Tibial nerve (tissue), 4 donors: ENCODE data around the gene CAMSAP2. TPM values are rescaled to one million over a fixed set of nuclear protein-coding genes. Genes with fewer than 3 reads are reported as not detected.
A peak's percentile ranks its signal among the peaks of the same experiment; 100 is the strongest.

Experiments used
- DNase-seq, 2 donors: peaks; one replicate each; pipeline ENCODE4 v3.0.0-alpha.2; 2019; ENCODE audit warnings: low spot score in 2 of 2
- H3K27ac ChIP-seq, 4 donors: fragments of 200-600 bp; sonication (generic) in 3 of 4; one replicate each; pipeline ENCODE4 v1.5.1; 2017 to 2019; ENCODE audit warnings: mild to moderate bottlenecking in 1 of 4
- H3K27me3 ChIP-seq, 2 donors: fragments of 200-600 bp; sonication (generic) in 1 of 2; one replicate each; pipeline versions ENCODE4 v1.5.1 to v1.6.0; 2017 to 2019
- H3K36me3 ChIP-seq, 3 donors: fragments of 200-600 bp; sonication (generic); one replicate each; pipeline ENCODE4 v1.5.1; 2018 to 2019
- H3K4me1 ChIP-seq, 4 donors: fragments of 200-600 bp; sonication (generic) in 3 of 4; one replicate each; pipeline ENCODE4 v1.5.1; 2017 to 2019
- H3K4me3 ChIP-seq, 4 donors: fragments of 200-600 bp; sonication (generic) in 3 of 4; one replicate each; pipeline ENCODE4 v1.5.1; 2017 to 2019; ENCODE audit warnings: mild to moderate bottlenecking in 1 of 4, moderate library complexity in 1 of 4
- H3K9me3 ChIP-seq, 4 donors: fragments of 200-600 bp; sonication (generic) in 3 of 4; one replicate each; pipeline ENCODE4 v1.5.1; 2017 to 2019
- EP300 ChIP-seq, 2 donors: sonication (generic); formaldehyde crosslinking; IDR thresholded peaks; one replicate each; pipeline ENCODE4 v1.6.1; 2017; ENCODE audit warnings: antibody characterized with exemption in 2 of 2, mild to moderate bottlenecking in 1 of 2
- POLR2A ChIP-seq, 2 donors: fragments of 450-650 bp; IDR thresholded peaks; one replicate each; pipeline ENCODE4 v1.6.1; 2017; ENCODE audit warnings: antibody characterized with exemption in 2 of 2, mild to moderate bottlenecking in 2 of 2, moderate library complexity in 2 of 2
- WGBS, 2 donors: methylation state at CpG; one replicate each; pipeline ENCODE4 v1.1.5; 2018; 5-methylcytosine and 5-hydroxymethylcytosine counted together
- total RNA-seq, 4 donors: library from RNA; depleted of rRNA; stranded (reverse); fragments of >200 nt; gene quantifications; one replicate each; pipeline ENCODE4 v1.1.0, GENCODE V29; 2016
- TF ChIP-seq, protein P1 (sequence below), 5 experiments: fragments of 200-600 bp in 3 of 5; fragments of 450-650 bp in 2 of 5; sonication (generic) in 3 of 5; IDR thresholded peaks; one replicate each; pipeline ENCODE4 v1.5.1; 2016 to 2019; ENCODE audit warnings: antibody characterized with exemption in 5 of 5, mild to moderate bottlenecking in 3 of 5, moderate library complexity in 2 of 5

The CAMSAP2 gene
- total RNA-seq, 4 donors from 2014 or later = 27.3 to 38.9 (median 31.6) TPM

DNA sequence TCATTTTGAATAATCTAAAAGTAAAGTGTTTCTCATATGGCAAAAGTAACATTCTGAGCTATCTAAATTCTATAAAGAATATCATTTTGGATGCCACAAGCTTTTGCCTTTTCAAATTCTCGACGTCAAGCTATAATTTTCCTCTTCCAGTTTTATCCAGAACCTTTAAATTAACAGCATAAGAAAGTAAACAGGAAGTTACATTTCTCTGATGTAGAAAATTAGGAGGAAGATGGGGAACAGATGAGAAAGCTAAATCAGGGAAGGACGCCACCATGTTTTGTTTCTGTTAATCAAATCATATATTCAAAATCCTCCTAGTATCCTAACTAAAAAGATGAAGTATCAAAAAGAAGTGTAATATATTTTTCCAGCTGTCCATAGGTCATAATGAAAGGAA is 8.8 kb upstream of the CAMSAP2 start:
- H3K36me3 ChIP-seq = no peaks in the 10 kb centered on the region
- no peak overlapping the region for H3K4me3 ChIP-seq
- peak overlapping the region in 3 of 4 donors; percentile 20 to 68 (median 54) for H3K27ac ChIP-seq
- peaks cover 0 to 20% (median 0%) of the 10 kb centered on the region in 4 donors for H3K4me1 ChIP-seq
- no peaks in the 10 kb centered on the region for H3K9me3 ChIP-seq
- WGBS, 2 donors = 25 to 36% methylated on average over 3 of the region's 3 CpGs
- TF ChIP-seq EP300 (IDR thresholded peaks at IDR 0.05) (no peak), POLR2A (IDR thresholded peaks at IDR 0.05) (no peak)
- TF ChIP-seq, protein P1, sequence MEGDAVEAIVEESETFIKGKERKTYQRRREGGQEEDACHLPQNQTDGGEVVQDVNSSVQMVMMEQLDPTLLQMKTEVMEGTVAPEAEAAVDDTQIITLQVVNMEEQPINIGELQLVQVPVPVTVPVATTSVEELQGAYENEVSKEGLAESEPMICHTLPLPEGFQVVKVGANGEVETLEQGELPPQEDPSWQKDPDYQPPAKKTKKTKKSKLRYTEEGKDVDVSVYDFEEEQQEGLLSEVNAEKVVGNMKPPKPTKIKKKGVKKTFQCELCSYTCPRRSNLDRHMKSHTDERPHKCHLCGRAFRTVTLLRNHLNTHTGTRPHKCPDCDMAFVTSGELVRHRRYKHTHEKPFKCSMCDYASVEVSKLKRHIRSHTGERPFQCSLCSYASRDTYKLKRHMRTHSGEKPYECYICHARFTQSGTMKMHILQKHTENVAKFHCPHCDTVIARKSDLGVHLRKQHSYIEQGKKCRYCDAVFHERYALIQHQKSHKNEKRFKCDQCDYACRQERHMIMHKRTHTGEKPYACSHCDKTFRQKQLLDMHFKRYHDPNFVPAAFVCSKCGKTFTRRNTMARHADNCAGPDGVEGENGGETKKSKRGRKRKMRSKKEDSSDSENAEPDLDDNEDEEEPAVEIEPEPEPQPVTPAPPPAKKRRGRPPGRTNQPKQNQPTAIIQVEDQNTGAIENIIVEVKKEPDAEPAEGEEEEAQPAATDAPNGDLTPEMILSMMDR (IDR thresholded peaks at IDR 0.05) = no peak
- no peak for DNase-seq
- H3K27me3 ChIP-seq = no peaks in the 10 kb centered on the region

- Histone ChIP-seq H3K27ac (no peak overlapping the region), H3K36me3 (no peaks in the 10 kb centered on the region), H3K9me3 (no peaks in the 10 kb centered on the region), H3K4me3 (no peak overlapping the region), H3K4me1 (peaks cover 0 to 18% (median 0%) of the 10 kb centered on the region in 4 donors), H3K27me3 (no peaks in the 10 kb centered on the region)
- 95% methylated on average over 5 of the region's 5 CpGs for WGBS, 2 donors
- TF ChIP-seq EP300 (IDR thresholded peaks at IDR 0.05) (no peak), POLR2A (IDR thresholded peaks at IDR 0.05) (no peak)
- TF ChIP-seq, protein P1 (IDR thresholded peaks at IDR 0.05) = no peak
- DNase-seq = no peak
Observed at GRCh38 chr1:200731654-200732332, 6.9 kb upstream of the CAMSAP2 start.

- WGBS, 2 donors = 71 to 80% methylated on average over 7 of the region's 7 CpGs
- no peaks in the 10 kb centered on the region for H3K27me3 ChIP-seq
- H3K4me1 ChIP-seq = peaks cover 0 to 18% (median 0%) of the 10 kb centered on the region in 4 donors
- H3K9me3 ChIP-seq = no peaks in the 10 kb centered on the region
- H3K36me3 ChIP-seq = no peaks in the 10 kb centered on the region
- H3K4me3 ChIP-seq = no peak overlapping the region
- H3K27ac ChIP-seq = no peak overlapping the region
- no peak for DNase-seq
- TF ChIP-seq, protein P1 (IDR thresholded peaks at IDR 0.05) = no peak
- TF ChIP-seq EP300 (IDR thresholded peaks at IDR 0.05) (no peak), POLR2A (IDR thresholded peaks at IDR 0.05) (no peak)
Observed at GRCh38 chr1:200732438-200732837, 6.3 kb upstream of the CAMSAP2 start.

GRCh38 chr1:200733907-200734306 is 4.8 kb upstream of the CAMSAP2 start:
- no peaks in the 10 kb centered on the region for H3K9me3 ChIP-seq
- H3K4me3 ChIP-seq = no peak overlapping the region
- DNase-seq = no peak
- H3K36me3 ChIP-seq = no peaks in the 10 kb centered on the region
- 77 to 80% methylated on average over 6 of the region's 6 CpGs for WGBS, 2 donors
- H3K4me1 ChIP-seq = peaks cover 0 to 24% (median 2%) of the 10 kb centered on the region in 4 donors
- H3K27ac ChIP-seq = no peak overlapping the region
- H3K27me3 ChIP-seq = no peaks in the 10 kb centered on the region
- TF ChIP-seq POLR2A (IDR thresholded peaks at IDR 0.05) (no peak), EP300 (IDR thresholded peaks at IDR 0.05) (no peak)
- TF ChIP-seq, protein P1 (IDR thresholded peaks at IDR 0.05) = no peak

DNA sequence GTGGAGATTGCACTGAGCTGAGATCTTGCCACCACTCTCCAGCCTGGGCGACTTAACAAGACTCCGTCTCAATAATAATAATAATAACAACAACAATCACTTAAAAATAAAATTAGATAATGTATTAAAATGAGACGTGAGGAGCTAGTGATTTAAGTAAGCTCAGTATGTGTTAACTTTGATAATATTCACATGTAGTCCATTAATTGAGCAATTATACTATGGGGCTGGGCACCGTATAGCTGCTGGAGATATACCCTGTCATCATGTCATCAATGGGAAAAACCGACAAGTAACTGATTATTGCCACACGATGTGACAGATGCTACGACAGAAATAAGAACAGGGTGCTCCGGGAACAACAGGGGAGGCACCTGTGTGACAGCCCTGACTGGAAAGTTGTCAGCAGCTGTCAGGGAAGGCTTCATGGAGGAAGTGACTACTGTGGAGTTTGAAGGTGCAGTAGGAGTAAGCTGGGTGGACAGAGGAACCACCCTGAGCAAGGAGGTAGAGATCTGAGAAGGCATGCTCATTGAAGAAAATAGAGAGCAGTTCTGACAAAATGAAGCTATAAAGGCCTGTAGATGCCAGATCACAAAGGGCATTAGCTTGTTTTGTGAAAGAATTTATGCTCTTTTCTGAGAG is 924 bp upstream of the CAMSAP2 start:
- no peaks in the 10 kb centered on the region for H3K27me3 ChIP-seq
- peak overlapping the region in 2 of 4 donors; percentile 83 to 84 for H3K4me3 ChIP-seq
- peak overlapping the region in 3 of 4 donors; percentile 73 to 100 (median 99) for H3K27ac ChIP-seq
- no peaks in the 10 kb centered on the region for H3K9me3 ChIP-seq
- no peak for DNase-seq
- H3K4me1 ChIP-seq = peaks cover 0 to 34% (median 11%) of the 10 kb centered on the region in 4 donors
- TF ChIP-seq POLR2A (IDR thresholded peaks at IDR 0.05) (no peak), EP300 (IDR thresholded peaks at IDR 0.05) (no peak)
- TF ChIP-seq, protein P1 (IDR thresholded peaks at IDR 0.05) = no peak
- 90% methylated on average over 8 of the region's 8 CpGs for WGBS, 2 donors
- H3K36me3 ChIP-seq = no peaks in the 10 kb centered on the region
